Stimulated activated CD4-positive, alpha-beta T cell treated with anti-CD3 and anti-CD28 coated beads, Interleukin-15, amount 100 ng/mL, for 24 hours (primary cell): Measurements from ENCODE around the gene SGMS2.

Experiments used
- DNase-seq: peaks from one replicate; pipeline ENCODE4 v3.0.0-alpha.2; 2020

The SGMS2 gene

DNA sequence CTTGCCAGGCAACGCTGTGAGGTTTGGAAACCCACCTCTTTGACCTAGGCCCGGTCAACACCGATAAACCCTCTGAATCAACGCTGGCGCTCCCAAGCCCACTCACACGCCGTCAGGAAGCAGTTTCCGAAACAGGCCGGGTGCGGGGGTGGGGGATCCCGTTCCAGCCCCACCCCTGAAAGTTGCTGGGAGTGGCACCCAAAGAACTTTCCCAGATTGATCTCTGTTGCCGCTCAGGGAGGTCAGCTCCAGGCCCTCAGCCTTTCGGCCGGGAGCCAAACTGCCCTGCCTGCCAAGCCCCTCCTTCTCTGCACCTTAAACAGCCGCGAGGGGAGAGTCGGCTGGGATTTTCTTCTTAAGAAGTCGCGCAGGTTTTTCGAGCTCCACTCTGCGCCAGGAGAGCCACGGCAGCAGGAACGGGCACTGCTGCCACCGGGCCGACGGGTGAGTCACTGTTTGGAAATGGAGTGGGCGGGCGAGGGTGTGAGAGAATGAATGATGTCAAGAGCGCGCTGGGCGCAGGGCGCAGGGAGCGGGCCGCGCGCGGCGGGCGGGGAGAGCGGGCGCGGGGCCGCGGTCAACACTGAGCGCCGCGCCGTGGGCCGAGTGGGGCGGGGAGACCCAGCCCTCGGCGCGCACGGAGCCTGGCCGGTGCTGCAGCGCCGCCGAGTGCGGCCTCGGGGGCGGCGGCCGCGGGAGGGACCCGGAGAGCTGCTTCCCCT lies at the start of gene SGMS2:
Gene SGMS2, plus strand, starts transcription at position 583 of the 722 bp plus-strand sequence. CDS start 70,622 bp downstream, outside the sequence.
- peak; percentile 86 for DNase-seq

GRCh38 chr4:107777890-107778289 lies 46.8 kb upstream of the SGMS2 start:
- DNase-seq = no peak

- no peak for DNase-seq
Measured at GRCh38 chr4:107778784-107779530, 45.8 kb upstream of the SGMS2 start.

GRCh38 chr4:107780665-107781064 lies 44.1 kb upstream of the SGMS2 start:
- DNase-seq = no peak

DNA sequence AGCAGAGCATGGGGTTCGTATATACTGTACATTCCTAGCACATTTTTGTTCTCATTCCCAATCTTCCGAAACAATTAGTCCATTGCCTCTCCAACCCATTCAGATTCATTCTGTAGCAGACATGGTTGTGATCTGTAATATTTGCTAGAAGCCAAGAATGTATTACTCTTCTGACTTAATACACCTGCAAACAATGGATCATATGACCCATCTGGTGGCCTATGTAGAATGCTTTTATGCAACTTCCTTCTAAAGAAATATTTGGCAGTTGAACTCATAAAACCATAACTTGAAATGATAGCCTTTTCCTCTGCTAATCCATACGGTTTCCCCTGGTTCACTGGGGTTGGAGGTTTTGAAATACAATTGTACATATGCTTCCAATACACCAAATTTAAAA lies 32.8 kb upstream of the SGMS2 start:
- no peak for DNase-seq

GRCh38 chr4:107792711-107793110 lies 32.0 kb upstream of the SGMS2 start:
- DNase-seq = no peak

DNA sequence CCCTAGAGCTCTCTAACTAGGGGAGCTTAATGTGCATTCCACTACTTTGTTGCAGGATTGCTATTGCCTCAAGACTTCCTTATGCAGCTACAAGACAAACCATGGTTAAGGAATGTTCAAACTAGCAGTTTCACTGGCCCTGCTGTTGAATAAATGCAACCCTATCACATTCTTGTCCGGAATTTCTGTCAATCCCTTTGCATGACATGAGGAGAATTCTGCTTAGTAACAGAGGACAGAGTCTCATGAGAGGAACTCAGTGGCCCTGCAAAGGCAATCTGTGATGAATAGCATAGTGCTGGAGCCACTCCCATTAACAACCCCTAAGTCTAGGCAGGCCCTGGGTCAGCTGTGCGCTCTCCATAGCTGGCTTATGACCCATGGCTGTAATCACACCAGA lies 30.7 kb upstream of the SGMS2 start:
- no peak for DNase-seq

- DNase-seq = no peak
Measured at GRCh38 chr4:107799669-107800450, 24.9 kb upstream of the SGMS2 start.

DNA sequence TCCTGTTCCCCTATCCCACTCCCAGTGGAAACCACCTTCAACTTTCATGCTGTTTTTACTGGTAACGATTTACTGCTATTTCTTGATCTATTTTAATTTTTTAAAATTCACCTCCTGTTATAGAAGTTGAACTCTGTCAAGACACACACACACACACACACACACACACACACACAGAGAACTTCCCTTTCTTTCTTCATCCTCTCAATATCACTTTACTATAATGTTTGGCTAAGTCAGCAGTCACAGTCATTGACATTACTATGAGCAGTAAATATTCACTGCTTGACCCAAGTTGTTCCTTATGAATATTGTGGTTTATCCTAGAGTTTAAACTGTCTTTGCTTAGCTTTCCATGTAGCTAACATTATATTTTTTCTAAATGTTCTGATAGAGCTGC lies 24.0 kb upstream of the SGMS2 start:
- no peak for DNase-seq

GRCh38 chr4:107801766-107802211 lies 22.9 kb upstream of the SGMS2 start:
- no peak for DNase-seq

DNA sequence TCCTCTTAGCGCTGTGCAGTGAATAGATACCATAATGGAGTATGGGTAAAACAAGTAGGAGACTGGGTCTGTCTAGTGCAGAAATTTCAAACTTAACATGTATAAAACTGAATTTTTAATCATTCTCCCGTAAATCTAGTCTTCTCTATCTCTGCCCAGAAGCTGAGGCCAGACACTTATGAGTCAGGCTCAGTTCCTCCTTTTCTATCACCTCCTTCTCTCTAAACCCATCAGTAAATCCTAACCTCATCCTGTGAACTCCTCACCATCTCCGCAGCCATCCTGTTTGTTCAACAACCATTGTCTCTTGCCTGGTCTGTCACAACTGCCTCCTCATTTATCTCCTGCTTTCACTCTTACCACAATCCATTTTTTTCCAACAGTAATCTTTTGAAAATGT lies 19.8 kb upstream of the SGMS2 start:
- DNase-seq = no peak

DNA sequence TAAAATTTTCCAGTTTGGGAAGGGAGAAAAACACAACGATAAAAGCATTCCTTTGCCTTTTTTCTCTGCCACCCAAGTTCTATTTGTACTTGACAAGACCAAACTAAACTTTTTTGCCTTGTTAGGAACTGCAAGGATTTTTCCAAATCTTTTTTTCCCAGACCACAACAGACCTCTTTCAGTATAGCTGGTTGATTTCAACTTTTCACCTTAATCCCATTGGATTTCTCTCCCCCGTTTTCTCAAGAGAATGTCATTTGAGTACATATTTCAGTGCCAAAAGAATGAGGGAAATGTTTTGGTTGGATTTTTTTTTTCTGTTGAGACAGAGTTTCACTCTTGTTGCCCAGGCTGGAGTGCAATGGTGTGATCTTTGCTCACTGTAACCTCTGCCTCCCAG lies 18.5 kb upstream of the SGMS2 start:
- no peak for DNase-seq

GRCh38 chr4:107808572-107808971 lies 16.2 kb upstream of the SGMS2 start:
- no peak for DNase-seq

GRCh38 chr4:107809210-107809609 lies 15.5 kb upstream of the SGMS2 start:
- no peak for DNase-seq

DNA sequence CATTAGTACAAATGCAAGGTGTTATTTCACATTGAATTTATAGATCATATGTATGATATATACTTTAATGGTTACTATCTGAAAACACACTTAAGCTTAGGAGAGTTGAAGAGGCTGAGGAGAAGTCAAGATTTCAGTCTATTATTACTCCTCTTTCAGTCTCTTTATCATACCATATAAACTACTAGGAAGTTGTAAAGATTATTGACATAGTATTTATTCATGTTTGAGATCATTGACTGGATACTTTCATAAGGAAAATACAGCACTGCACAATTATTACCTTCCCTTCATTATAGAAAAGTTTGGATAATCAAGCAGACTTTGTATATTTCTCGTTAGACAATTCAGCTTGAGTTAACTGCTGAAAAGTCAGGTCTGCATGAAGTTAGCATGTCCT lies 10.0 kb upstream of the SGMS2 start:
- no peak for DNase-seq

DNA sequence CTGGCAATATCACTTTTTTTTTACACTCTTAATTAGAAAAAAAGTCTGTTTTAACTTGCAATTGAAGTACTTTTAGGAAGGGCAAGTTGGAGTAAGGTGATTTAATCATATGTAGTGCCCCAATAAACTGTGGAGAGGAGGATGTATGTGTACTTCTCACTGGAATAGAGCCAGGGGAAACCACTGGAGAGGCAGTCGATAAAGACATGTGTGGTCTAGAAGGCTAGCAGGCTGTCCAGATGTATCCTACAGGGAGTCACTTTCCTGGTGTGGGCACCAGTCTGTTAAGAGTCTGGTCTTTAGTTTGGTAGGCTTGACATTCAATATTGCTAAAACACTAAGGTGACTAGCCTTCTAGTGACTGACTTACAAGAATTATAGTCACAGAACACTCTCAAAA lies 9.6 kb upstream of the SGMS2 start:
- no peak for DNase-seq

- no peak for DNase-seq
Measured at GRCh38 chr4:107818301-107818910, 6.3 kb upstream of the SGMS2 start.

DNA sequence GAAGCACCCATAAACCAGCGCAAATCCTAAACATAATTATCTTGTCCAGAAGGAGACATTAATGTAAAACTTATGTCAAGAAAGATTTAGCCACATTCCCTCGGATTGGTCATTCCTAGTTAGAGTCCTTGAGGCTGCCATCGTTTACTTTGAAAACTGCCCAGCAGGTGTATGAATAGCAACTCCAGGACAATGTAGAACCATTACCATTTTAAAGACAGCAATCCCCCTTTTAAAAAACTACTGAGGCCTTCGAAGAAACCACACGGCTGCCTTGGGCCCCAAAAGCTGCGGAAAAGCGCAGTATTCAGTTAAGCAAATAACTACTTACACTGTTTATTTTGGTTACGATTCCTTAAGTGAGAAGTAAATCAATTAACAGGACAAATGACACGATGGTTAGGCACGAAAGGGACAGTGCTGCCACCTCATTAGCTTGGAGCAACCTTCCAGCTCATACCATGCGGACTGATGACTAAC lies 822 bp upstream of the SGMS2 start:
- DNase-seq = no peak

DNA sequence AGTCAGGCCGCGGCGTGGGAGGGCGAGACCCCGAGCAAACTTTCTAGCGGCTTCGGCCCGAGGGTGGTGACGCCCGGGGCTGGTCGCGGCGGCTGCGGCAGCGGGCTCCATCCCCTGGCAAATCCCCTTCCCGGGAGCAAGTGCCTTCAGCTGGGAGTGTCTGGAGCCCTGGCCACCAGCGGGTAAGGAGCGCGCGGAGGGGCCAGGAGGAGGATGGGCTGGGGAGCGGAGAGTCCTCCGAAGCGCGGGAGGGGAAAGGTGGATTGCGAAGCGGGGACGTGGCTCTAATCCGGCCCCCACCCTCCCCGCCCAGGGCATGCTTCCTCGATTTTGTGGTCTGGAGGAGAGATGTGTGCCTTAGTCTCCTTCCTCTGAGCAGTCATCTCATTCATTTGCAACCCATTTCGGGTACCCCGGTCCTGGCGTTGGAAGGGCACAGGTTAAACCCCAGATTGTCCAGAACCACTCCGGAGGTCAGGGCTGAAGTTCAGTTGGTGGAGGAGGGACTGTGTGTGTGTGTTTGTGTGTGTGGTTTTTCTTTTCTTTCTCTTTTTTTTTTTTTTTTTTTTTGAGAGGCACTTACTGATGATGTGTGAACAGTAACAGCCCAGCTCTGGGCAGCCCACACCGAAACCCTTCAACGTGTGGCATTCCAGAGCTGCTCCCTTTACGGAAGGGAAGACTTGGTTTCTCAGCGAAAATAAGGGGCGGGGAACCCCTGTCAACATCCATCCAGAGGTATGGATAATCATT lies 516 bp downstream of the SGMS2 start:
- no peak for DNase-seq

GRCh38 chr4:107826421-107826980 lies 1.8 kb downstream of the SGMS2 start:
- DNase-seq = no peak

DNA sequence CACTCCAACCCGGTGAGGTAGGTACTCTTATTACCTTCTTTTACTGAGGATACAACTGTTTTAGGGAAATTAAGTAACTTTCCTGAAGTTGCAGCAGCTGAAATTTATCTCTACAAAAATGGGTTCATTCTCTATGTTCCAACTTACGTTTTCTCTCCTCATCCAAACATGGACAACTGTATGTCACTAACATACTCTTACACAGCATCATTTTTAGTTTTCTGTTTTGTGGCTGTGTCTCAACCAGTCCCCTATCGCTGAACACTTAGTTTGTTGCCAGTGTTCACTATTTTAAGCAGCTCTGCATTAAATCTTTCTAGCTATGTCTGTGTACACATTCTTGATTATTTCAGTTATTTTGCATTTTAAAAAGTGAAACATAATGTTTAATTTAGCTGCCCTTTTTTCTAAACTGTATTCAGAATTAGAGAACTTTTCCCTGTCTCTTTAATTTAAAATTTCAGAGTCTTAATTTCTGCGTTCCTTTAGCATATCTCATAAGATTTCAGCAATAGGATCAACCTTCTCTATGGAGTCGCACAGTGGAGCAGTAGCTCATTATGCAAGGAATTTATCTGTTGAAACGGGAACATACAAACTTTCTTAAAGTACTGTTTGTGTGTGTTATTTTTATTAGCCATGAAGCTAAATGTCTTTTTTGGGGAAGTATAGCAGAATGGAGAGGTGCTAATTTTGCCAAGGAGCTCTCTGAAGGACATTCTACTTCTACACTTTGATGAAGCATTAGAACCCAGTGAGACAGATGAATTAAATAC lies 3.8 kb downstream of the SGMS2 start:
- DNase-seq = no peak
